GM18861 (cell line): ENCODE results near the gene GRK5.
"Not testable (repeated sequence)": the region's sequence is repeated elsewhere in the genome, so short reads cannot be mapped to it uniquely, and the experiment has no call there.

Experiments
- ATAC-seq: cut with Tn5 transposase; IDR thresholded peaks from one replicate; pipeline ENCODE4 v1.9.1; 2021; ENCODE audit not compliant: unreplicated experiment

Gene GRK5

DNA sequence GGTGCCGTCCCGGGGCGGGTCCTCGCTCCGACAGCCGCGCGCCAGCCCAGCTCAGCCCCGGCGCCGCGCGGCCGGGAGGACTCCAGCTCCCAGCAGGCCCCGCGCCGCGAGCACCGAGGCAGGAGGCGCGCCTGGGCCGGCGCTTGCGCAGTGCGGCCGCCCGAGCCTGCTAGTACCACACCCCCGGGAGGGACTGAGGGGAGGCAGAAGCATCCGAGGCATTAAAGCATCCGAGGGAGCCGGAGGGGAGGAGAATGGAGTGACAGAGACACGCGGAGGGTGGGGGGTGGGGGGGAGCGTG, at the start of gene GRK5:
Gene GRK5, plus strand, starts transcription at position 206 of the 301 bp plus-strand sequence. CDS start 347 bp downstream, outside the sequence.
- ATAC-seq: peak; percentile 79

DNA sequence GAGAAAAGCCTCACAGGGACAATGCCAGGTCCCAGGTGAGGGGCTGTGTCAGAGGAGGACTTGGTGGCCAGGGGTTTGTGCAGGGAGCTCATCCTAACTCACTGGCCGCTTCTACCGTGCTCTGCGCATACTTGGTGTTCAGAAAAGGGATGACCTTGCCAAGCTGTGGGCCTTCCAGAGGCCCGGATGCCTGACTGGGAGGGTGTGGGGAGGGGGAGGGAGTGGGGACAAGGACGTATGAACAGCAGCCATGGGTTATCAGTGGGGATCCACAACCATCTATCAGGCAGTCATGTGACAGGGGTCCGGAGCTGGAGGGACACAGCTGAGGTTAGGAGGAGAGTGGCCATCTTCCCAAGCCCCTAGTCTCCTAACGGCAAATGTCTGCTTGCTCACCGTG, 48.0 kb upstream of the GRK5 start:
- ATAC-seq: no peak

DNA sequence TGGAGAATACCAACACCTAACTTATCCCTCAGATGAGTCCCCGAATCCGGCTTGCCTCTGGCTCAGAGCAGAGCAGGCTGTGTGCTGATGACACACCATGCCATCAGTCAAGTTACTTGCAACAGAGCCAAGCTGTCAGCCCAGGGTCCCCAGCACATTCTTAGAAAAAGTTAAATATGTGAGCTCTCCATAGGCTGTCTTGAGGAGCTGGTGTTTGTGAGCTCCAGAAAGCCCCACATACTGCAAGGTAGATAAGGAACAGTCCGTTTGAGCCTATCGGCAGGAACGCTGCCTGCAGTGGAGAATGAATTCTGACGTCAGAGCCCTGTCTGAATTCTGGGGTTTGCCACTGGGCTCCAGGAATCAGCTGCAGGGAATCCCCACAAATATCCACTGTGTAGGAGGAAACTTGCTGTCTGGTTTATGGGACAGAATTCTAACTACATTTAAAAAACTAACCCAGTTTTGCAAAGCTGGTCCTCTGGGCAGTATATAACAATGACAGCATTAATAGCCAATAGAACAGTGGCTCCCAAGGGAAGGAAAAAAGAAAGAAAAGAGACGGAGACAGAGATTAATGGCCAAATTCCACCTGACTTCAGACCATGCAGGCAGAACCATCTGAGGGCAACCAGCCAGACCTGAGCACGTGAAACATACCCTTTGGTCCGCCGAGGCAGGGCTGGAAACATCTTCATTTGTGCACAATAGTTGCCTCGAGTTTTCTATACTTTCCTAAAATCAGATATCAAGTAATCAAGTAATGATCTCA, 45.5 kb upstream of the GRK5 start:
- ATAC-seq: no peak

DNA sequence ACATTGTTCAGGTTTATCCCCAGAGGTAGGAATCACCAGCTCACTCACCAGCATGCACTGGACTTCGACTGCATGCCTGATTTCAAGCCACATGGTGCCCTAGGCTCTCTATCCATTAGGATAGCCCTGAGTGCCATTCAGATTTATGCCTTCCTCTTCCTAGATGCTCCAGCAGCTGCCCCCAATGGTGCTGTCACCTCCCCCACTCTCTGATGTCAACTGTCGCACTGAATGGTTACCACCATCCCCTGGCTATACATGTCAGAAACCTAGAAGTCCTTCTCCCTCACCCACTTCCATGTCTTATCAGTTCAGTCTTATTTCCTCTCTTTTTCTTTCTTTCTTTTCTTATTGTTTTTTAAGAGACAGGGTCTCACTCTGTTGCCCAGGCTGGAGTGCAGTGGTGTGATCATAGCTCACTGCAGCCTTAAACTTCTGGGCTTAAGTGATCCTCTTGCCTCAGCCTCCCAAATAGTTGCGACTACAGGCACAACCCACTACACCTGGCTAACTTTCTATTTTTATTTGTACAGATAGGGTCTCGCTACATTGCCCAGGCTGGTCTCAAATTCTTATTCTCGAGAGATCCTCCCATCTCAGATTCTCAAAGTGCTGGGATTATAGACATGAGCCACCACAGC, 44.8 kb upstream of the GRK5 start:
- ATAC-seq: no peak

DNA sequence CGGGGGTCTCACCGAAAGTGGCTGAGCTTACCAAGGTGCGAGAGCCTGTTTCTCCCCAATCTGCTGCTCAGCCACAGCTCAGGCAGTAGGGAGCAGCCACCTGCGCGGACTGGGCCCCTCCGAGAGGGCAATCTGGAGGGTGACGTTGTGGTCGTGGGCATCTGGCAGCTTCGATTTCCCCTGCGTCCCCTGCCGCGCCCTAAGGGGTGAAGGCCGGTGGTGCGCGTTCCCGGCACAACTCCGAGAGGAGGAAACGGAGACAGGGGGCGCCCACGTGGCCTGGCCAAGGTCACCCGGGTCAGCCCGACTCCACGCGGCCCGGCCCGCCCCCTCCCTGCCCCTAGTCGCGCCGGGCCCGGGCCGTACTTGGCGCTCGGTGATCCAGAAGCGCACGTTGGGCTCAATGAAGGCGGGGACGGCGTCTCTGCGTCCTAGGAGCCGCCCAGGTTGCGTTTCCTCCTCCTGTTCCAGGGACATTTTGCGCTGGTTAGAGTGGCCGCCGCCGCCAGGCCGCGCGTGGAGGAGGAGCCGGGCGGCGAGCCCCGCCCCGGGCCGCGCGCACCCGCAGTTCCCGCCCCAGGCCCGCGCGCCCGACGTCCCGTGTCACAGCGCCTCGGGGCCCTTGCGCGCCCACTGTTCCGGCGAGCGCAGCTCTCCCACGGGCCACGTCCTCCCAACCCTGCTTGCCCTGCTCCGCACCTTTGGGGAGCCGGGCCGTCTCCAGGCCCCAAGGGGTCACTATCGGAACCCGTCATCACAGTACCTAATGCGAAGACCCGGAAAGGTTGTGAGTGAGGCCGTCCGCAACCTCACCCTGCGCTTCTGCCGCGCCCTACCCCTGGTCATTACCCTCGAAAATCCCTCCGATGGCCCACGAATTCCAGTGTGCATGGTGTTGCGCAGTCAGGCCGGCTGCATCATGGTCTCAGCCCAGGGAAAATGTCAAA, 41.9 kb upstream of the GRK5 start, which contains the start of gene SFXN4:
Gene SFXN4, minus strand, starts transcription at position 544 of the 947 bp plus-strand sequence. Its CDS starts 67 bp downstream, at position 477.
- ATAC-seq: peak; percentile 79

DNA sequence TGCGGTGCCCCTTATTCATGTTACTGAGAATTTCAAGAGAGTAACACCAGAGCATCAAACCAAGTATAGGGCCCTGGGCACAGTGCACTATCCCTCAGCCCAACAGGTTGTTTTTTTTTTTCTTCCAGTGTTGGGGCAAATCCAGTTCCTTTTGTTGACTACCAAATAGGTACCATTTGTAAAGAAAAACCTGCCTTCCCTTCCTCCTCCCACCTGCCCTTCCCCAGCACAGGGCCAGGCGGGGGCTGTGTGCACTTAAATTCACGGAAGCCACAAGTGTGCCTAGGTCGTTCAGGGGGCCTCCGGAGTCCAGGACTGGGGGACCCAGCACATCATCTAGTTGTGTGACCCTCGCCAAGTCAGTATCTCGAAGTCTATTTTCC, 41.3 kb upstream of the GRK5 start:
- ATAC-seq: no peak

DNA sequence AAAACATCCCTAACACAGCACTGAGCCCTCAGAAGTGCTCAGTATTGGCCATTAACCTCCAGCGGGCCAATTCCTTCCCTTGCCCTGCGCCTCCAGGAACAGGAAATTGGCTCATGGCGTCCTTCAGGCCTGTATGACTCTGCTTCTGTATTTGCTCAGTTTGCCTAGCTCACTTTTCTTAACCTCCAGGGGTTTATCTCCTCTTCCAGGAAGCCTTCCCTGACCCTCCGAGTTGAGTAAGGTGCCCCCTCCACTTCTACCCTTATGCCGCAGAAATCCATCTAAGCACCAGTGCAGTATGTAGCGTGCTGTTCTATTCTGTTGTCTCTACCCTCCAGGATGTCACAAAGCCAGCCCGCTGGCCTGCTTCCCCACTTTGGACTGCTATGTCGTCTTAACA, 40.8 kb upstream of the GRK5 start:
- ATAC-seq: no peak

DNA sequence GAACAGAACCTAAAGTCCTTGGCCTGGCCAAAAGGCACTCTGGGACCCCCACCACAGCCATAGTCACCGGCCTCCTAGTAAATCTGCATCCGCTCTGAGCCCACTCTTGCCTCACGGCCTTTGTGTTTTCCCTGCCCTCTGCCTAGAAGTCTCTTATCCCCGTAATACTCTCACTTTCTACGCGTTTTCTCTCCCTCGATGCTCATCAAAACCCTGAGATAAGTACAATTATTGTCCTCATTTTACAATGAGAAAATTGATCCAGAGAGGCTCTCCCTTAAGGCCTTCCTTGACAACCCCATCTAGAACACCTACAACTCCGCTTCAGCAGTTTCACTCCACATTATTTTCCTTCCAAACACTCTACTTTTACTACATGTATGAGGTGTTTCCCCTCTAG, 40.3 kb upstream of the GRK5 start:
- ATAC-seq: no peak

DNA sequence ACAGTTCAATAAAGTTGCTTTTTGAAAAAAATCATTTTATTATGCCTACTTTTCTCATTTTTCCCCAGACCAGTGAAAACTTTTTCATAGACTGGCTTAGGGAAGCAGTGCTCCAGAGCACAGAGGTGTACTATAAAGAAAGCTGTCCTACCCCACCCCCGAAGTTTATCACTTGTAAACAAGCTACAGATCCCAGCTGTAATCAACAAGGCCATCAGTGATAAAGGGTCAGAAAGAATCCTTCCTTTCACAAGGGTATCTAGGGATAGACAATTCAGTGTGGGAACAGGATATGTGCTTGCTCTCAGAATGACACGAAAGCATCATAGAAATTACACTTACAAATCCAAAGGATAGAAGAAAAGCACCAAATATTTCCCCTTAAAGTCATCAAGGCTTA, 33.3 kb upstream of the GRK5 start:
- ATAC-seq: no peak

DNA sequence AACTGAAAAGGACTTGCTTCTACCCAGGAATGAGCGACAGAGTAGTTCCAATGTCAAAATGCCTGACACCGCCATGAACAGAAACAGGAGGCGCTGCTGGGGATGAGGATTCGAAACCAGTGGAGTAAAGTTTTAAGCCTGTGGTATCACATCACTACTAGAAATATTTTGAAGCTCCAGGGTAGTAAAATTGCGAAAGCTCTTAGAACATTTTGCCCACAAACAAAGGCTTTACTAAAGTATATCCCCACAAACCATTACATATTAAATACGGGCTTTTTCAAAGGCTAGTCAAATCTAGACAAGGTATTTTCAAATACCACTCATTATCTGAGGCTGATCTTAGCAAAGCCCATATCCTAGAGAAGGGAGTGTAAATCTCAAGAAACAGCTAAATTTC, 31.2 kb upstream of the GRK5 start:
- ATAC-seq: no peak

DNA sequence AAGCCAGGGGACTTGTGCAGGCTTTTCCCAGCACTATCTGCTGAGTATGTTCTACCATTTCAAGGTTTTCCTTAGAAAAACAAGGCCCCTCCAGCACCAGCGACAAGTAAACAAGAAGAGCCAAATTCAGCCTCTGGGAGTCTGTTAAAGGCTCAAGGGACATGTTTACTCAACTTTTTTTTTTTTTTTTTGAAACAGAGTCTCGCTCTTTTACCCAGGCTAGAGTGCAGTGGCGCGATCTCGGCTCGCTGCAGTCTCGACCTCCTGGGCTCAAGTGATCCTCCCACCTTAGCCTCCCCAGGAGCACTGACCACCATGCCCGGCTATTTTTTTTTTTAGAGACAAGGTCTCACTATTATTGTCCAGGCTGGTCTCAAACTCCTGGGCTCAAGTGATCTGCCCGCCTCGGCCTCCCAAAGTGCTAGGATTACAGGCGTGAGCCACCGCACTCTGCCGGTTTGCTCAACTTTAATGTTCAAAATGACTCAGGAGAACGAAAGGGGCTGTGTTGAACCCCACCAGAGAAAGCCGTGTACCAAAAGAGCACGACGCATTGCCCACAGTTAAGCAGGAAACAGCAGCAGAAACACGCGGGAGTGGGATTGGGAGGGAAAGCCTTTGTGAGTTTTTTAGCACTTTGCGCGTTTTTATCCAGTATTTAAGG, 29.5 kb upstream of the GRK5 start:
- peak; percentile 4 for ATAC-seq

DNA sequence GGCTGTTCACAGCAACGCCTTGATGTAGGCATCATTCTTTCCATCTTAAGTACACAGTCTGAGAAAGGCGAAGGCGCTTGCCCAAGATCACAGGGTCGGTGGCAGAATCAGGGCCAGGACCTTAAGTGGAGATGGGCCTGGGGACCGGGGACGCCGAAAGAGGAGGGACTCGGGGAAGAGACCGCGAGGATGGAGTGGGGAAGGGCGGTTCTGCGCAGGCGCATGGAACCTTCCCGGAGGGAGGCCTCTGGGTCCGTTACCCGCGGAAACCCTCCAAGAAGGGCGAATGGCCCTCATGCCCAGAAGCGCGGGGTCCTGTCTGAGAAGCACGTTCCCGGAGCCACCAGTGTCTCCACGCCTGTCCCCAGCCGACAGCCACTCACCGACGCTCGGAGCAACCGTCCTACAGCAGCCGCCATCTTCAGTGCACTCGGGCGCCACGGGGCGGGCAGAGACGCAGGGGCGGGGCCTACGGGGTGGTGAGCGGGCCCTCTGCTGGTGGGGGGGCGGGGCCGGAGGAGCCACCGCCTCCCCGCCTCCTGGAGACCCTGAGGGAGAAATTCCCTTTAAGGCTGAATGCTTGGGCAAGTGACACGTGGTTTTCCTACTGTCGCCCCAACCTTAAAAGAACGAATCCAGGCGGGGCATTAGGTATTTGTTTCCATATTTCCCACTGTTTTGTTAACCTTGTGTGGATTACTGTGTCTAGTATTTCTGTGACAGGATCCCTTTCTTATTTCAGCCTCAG, 28.8 kb upstream of the GRK5 start, which contains the start of gene PRDX3:
Gene PRDX3, minus strand, starts transcription at position 441 of the 748 bp plus-strand sequence. Its CDS starts 22 bp downstream, at position 419.
- ATAC-seq: peak; percentile 71

DNA sequence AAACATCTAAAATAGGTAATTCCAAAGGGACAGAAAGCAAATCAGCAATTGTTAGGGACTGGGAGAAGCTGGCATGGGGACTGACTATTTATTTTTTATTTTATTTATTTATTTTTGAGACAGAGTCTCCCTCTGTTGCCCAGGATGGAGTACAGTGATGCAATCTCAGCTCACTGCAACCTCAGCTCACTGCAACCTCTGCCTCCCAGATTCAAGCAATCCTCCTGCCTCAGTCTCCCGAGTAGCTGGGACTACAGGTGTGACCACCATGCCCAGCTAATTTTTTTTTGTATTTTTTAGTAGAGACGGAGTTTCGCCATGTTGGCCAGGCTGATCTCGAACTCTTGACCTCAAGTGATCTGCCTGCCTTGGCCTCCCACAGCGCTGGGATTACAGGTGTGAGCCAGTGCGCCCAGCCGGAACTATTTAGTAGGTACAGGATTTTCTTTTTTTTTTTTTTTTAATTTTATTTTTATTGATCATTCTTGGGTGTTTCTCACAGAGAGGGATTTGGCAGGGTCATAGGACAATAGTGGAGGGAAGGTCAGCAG, 26.4 kb upstream of the GRK5 start:
- ATAC-seq: not testable (repeated sequence)

DNA sequence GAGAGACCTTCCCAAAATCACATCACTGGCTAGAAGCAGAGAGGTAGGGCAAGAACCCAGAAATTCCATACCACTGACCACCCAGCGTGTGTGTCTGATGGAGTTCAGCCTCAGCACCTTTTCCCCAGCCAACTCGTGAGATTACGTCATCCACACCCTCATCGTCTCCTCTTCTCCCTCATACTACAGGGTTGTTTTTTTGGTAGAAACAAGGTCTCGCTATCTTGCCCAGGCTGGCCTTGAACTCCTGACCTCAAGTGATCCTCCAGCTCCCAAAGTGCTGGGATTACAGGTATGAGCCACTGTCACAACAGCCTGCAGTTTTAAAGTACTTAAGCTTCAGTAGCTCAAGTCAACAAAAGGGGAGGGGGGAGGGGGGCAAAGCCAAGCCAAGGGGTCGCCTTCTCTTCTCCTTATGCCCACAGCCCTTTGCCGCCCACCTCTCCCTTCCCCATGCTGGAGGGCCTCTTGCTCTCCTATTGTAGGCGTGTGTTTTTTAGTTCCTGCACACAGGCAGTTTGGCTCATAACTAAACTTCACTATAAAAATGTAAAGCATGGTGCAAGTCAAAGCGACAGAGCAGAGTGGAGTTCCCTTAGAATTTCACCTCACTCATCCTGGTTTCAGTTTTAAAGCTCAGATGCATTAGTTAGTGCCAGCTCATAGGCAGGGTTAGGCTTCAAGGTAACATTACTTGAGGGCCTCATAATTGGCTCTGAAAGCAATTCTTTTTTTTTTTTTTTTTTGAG, 23.5 kb upstream of the GRK5 start:
- no peak for ATAC-seq

DNA sequence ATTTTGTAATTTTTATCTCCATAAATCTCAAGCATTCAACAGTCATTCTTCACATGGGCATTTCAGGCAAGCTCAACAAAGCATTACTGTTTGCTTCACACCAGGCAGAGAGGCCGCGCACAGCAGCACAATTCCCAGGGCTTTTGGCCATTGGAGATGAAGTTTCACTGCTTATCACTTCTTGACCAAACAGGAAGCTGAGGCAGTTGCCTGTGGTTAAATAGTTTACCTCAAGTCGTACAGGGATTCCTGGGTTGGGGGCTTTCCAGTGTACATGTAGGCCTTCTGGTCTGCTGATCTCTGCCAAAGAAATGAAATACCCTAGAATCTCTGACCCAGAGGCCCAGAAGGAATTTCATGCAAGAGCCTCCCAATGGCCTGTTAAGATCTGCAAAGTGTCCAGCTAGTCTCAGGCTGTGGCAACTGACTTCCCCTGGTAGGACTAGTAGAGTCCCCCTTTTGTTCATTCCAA, 17.5 kb upstream of the GRK5 start:
- ATAC-seq: no peak

DNA sequence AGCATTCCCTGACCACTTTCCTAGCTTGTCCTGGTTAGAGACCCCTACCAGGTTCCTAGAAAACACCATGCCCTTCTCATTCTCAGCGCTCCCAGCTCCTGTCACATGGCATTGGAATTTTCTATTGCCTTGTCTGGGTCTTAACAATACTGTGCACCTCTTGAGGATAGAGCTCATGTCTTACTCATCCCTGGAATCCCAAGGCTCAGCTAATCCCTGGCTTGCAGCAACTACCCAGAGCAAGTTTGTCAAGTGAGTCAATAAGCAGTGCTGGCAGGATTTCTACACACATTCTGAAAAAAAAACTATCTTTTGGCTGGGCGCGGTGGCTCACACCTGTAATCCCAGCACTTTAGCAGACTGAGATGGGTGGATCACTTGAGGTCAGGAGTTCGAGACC, 17.0 kb upstream of the GRK5 start:
- no peak for ATAC-seq

DNA sequence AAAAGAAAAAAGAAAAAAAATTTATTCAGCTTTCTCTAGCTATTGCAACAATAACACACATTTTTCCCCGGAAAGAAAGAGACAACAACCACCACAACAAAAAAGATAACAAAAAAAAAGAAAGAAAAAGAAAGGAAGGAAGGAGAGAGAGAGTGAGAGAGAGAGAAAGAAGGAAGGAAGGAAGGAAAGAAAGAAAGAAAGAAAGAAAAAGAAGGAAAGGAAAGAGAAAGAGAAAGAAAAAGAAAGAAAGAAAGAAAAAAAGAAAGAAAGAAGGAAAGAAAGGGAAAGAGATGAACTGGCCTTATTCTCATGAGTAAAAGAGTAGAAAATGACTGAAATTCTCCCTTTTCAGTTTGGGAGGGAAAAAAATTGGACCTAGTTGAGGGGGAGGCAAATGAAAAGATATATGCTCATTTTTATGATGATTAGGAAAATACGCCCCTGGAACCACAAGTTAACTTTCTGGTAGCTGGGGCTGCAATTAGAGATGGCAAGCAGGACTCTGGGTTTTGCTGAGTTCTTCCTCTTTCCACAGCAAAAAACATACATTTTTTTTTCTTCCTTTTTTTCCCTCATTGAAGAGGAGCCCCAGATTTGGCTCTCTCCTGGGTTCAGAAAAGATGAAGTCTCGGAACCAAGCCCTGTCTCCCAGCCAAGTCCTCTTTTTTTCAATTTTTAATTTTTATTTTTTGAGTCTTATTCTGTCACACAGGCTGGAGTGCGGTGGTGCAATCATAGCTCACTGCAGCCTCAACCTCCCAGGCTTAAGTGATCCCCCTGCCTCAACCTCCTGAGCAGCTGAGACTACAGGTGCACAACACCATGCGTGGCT, 16.2 kb upstream of the GRK5 start:
- ATAC-seq: no peak

DNA sequence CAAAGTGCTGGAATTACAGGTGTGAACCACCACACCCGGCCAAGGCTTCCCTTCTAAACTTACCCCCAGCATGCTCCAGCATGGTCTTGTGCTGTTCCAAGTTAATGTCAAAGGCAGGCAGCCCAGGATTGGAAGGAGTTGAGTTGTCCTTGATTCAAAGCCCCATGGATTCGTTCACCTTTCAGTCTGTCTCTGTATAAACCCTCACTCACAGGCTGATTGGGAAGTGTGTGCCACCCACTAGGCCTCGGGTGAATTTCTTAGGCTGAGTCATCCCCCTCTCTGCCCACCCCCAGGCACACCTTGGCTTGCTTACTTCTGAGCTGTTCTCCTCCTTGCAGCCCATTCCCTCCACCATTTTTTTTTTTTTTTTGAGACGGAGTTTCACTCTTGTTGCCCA, 15.5 kb upstream of the GRK5 start:
- ATAC-seq: no peak
